ENCODE data around the gene P2RX2.

- TF ChIP-seq POLR2AphosphoS5 (IDR thresholded peaks at IDR 0.05; ENCODE audit: low read depth, low read length) (no peak), POLR2A (IDR thresholded peaks at IDR 0.05; ENCODE audit: low read depth, low read length) (no peak), TAF1 (IDR thresholded peaks at IDR 0.05; ENCODE audit: low read depth, low read length) (no peak)
These were observed 2.5 kb downstream of the P2RX2 start for GRCh38 chr12:132620899-132621656.

Measured in GM12891 (cell line).